ENCODE measurements around the gene DIO3. TPM values are rescaled to one million over a fixed set of nuclear protein-coding genes. Genes with fewer than 3 reads are reported as not detected.

The DIO3 gene
- total and polyA plus RNA-seq, 8 donors = 0.29 to 3.4 (median 1.5) TPM; not detected in 2

DNA sequence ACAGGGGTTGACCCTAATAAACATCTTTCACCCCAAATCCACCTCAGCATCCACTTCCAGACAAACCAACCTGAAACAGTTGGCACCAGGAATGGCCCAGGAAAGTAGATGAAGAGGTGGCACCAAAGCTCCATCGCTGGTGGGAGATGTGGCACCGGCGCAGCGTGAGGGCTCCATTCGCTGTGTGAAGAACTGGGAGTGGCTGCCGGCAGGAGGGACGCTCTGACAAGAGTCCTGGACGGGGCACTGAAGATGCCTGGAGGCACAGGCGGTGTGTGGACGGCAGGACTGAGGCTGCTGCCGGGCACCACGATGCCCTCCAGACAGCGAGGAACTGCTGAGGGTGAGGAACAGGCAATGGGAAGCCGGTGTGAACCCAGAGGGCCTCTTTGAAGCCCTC, 29.3 kb downstream of the DIO3 start:
- intact Hi-C loops (cut with DNase I; ENCODE audit: low total_unique reads) = no loop called here
- H3K27ac ChIP-seq = no peak overlapping the region
- H3K4me3 ChIP-seq = no peak overlapping the region
- TF ChIP-seq POLR2AphosphoS5 (IDR thresholded peaks at IDR 0.05) (no peak), EP300 (IDR thresholded peaks at IDR 0.05) (no peak), POLR2A (IDR thresholded peaks at IDR 0.05) (no peak)
- H3K36me3 ChIP-seq = no peaks in the 10 kb centered on the region
- DNase-seq = peak in 1 of 2 donors; percentile 21
- H3K4me1 ChIP-seq = no peaks in the 10 kb centered on the region
- WGBS, 5 donors = 84 to 93% (median 92%) methylated on average over 14 of the region's 14 CpGs
- peaks cover 0 to 14% (median 0%) of the 10 kb centered on the region in 3 donors for H3K27me3 ChIP-seq
- peaks cover 0 to 16% (median 5%) of the 10 kb centered on the region in 4 donors for H3K9me3 ChIP-seq

DNA sequence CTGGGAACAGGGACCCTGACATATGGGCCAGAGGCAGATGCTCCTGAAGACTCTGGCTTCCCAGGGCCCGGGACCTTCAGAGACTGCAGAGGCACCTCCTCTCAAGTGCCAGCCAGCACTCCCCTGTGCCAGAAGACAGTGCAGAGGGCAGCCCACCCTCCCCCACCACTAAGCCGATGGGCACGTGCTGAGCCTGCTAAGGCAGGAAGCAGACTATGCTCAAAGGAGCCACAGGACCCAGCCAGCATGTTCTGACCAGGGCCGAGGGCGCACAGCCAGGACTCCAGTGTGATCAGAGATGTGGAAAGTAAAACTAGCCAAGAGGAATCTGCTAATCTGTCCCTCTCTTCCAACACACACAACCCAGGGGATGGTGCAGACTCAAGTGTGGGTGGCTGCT, 29.8 kb downstream of the DIO3 start:
- H3K36me3 ChIP-seq = no peaks in the 10 kb centered on the region
- intact Hi-C loops (cut with DNase I; ENCODE audit: low total_unique reads) = no loop called here
- H3K4me1 ChIP-seq = no peaks in the 10 kb centered on the region
- WGBS, 5 donors = 58 to 77% (median 70%) methylated on average over 4 to 5 of the region's 5 CpGs
- DNase-seq = peak in 1 of 2 donors; percentile 21
- H3K9me3 ChIP-seq = peaks cover 0 to 16% (median 7%) of the 10 kb centered on the region in 4 donors
- no peak overlapping the region for H3K4me3 ChIP-seq
- peaks cover 0 to 14% (median 0%) of the 10 kb centered on the region in 3 donors for H3K27me3 ChIP-seq
- H3K27ac ChIP-seq = no peak overlapping the region
- no peak for TF ChIP-seq EP300 (IDR thresholded peaks at IDR 0.05)
- no peak for TF ChIP-seq POLR2A (IDR thresholded peaks at IDR 0.05)
- TF ChIP-seq, protein P1, sequence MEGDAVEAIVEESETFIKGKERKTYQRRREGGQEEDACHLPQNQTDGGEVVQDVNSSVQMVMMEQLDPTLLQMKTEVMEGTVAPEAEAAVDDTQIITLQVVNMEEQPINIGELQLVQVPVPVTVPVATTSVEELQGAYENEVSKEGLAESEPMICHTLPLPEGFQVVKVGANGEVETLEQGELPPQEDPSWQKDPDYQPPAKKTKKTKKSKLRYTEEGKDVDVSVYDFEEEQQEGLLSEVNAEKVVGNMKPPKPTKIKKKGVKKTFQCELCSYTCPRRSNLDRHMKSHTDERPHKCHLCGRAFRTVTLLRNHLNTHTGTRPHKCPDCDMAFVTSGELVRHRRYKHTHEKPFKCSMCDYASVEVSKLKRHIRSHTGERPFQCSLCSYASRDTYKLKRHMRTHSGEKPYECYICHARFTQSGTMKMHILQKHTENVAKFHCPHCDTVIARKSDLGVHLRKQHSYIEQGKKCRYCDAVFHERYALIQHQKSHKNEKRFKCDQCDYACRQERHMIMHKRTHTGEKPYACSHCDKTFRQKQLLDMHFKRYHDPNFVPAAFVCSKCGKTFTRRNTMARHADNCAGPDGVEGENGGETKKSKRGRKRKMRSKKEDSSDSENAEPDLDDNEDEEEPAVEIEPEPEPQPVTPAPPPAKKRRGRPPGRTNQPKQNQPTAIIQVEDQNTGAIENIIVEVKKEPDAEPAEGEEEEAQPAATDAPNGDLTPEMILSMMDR (IDR thresholded peaks at IDR 0.05) = no peak

DNA sequence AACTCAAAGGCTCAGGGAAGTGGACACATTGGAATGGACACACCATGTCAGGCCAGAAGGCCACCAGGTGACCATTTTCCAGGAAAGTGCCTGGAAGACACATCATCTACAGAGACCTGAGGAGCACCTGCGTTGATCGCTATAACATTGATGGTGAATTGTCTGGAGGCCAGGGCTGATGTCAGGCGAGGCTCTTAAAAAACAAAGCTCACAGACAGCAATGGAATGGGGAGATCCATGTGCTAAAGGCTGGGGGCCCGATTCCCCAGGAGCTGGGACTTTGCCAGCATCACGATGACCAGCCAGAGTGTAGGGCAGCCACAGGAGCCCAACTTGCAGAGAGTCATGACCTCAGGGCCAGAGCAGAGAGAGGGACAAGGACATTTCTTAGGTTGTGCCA, 30.3 kb downstream of the DIO3 start:
- Histone ChIP-seq H3K27me3 (peaks cover 0 to 12% (median 0%) of the 10 kb centered on the region in 3 donors), H3K4me1 (no peaks in the 10 kb centered on the region), H3K27ac (no peak overlapping the region), H3K4me3 (no peak overlapping the region), H3K36me3 (no peaks in the 10 kb centered on the region), H3K9me3 (peaks cover 0 to 16% (median 7%) of the 10 kb centered on the region in 4 donors)
- 85 to 90% (median 89%) methylated on average over 5 of the region's 5 CpGs for WGBS, 5 donors
- TF ChIP-seq POLR2AphosphoS5 (IDR thresholded peaks at IDR 0.05) = no peak
- TF ChIP-seq EP300 (IDR thresholded peaks at IDR 0.05) = no peak
- TF ChIP-seq, protein P1 (IDR thresholded peaks at IDR 0.05) = no peak
- TF ChIP-seq POLR2A (IDR thresholded peaks at IDR 0.05) = no peak
- intact Hi-C loops (cut with DNase I; ENCODE audit: low total_unique reads) = no loop called here
- DNase-seq = peak in 1 of 2 donors; percentile 22

DNA sequence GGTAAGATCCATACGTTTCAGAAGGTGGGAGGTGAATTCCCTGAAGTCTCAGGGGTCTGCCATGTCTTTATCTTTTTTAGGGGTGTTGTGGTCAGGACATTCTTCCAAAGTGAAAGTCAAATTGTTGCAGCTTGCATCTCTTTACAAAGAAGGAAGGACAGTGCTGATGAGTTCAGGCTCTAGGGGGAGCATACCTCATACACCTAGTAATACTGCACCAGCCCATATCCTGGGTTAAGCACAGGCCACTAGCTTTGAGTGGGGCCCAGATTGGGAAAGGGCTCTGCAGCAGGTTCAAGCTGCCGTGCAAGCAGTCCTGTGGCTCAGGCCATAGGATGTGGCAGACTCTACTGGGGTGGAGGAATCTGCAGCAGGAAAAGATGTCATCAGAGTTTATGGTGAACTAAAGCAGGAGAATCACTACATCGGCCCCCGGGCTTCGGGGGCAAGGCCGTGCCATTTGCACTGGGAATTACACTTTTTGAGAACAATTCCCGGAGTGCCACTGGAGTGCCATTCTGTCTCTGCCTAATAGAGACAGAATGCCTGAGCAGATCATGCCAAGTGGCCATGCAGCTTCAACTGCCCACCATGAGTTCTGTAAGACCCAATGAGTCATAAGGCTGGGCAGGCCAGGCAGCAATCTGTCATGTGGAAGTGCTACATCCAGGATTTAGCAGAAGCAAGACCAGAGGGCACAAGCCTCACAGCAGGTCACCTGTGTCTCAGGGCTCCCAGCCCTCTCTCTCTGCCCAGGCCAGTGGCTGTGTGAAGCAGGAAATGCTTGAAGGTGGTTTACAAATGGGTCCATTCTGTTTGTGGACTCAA, 32.3 kb downstream of the DIO3 start:
- peaks cover 0 to 3% (median 0%) of the 10 kb centered on the region in 3 donors for H3K27me3 ChIP-seq
- H3K4me1 ChIP-seq = no peaks in the 10 kb centered on the region
- TF ChIP-seq POLR2A (IDR thresholded peaks at IDR 0.05) (no peak), EP300 (IDR thresholded peaks at IDR 0.05) (no peak), POLR2AphosphoS5 (IDR thresholded peaks at IDR 0.05) (no peak)
- TF ChIP-seq, protein P1 (IDR thresholded peaks at IDR 0.05) = no peak
- intact Hi-C loops (cut with DNase I; ENCODE audit: low total_unique reads) = no loop called here
- H3K9me3 ChIP-seq = peaks cover 0 to 21% (median 7%) of the 10 kb centered on the region in 4 donors
- no peak overlapping the region for H3K27ac ChIP-seq
- H3K4me3 ChIP-seq = no peak overlapping the region
- no peaks in the 10 kb centered on the region for H3K36me3 ChIP-seq
- no peak for DNase-seq
- 86 to 93% (median 89%) methylated on average over 6 to 7 of the region's 7 CpGs for WGBS, 5 donors
